ENCODE results near the gene ARID5A.

ARID5A gene

GRCh38 chr2:96549466-96549785 lies 12.9 kb downstream of the ARID5A start:
- no peak for TF ChIP-seq L3MBTL2 (conservative IDR thresholded peaks at IDR 0.05)
- TF ChIP-seq NFRKB (IDR thresholded peaks at IDR 0.05), result no peak
- no peak for TF ChIP-seq BHLHE40 (IDR thresholded peaks at IDR 0.05; ENCODE audit: borderline replicate concordance)
- no peak for TF ChIP-seq CTBP1 (IDR thresholded peaks at IDR 0.05; ENCODE audit: borderline replicate concordance)
- TF ChIP-seq HDGF (IDR thresholded peaks at IDR 0.05; ENCODE audit: borderline replicate concordance), result no peak
- no peak for TF ChIP-seq FOXK2 (IDR thresholded peaks at IDR 0.05)
- TF ChIP-seq SUZ12 (IDR thresholded peaks at IDR 0.05), result no peak
- no peak for TF ChIP-seq ARNT (IDR thresholded peaks at IDR 0.05)
- no peak for TF ChIP-seq ELF4 (IDR thresholded peaks at IDR 0.05)
- no peak for TF ChIP-seq TARDBP (IDR thresholded peaks at IDR 0.05)
- TF ChIP-seq LEF1 (IDR thresholded peaks at IDR 0.05; ENCODE audit: borderline replicate concordance), result no peak
- no peak for TF ChIP-seq ZNF384 (IDR thresholded peaks at IDR 0.05)
- no peak for TF ChIP-seq SP1 (IDR thresholded peaks at IDR 0.05)
- TF ChIP-seq PKNOX1 (IDR thresholded peaks at IDR 0.05), result no peak
- TF ChIP-seq FOXA1 (IDR thresholded peaks at IDR 0.05), result no peak
- no peak for TF ChIP-seq FOXM1 (IDR thresholded peaks at IDR 0.05; ENCODE audit: borderline replicate concordance)
- POLR2A ChIA-PET, result interaction anchor here (1.3 kb wide), 1 partner anchor 11 kb away, joined by 3 read pairs; no protein-coding TSS in a partner anchor
- no peak for DNase-seq (ENCODE audit: extremely low spot score)
- CTCF ChIA-PET, result interaction anchor here (0.8 kb wide), 1 partner anchor 13 kb away, joined by 3 read pairs; no protein-coding TSS in a partner anchor

- ChIA-PET CTCF (interaction anchor here (0.8 kb wide), 1 partner anchor 14 kb away, joined by 3 read pairs; no protein-coding TSS in a partner anchor), POLR2A (interaction anchor here (1.3 kb wide), 1 partner anchor 12 kb away, joined by 3 read pairs; no protein-coding TSS in a partner anchor)
- DNase-seq (ENCODE audit: extremely low spot score), result peak; percentile 38
- TF ChIP-seq FOXK2 (IDR thresholded peaks at IDR 0.05), result no peak
- TF ChIP-seq HDGF (IDR thresholded peaks at IDR 0.05; ENCODE audit: borderline replicate concordance), result no peak
- TF ChIP-seq SUZ12 (IDR thresholded peaks at IDR 0.05), result no peak
These were observed 13.6 kb downstream of the ARID5A start for GRCh38 chr2:96549967-96550786.

GRCh38 chr2:96550787-96551604 lies 14.4 kb downstream of the ARID5A start:
- ChIA-PET CTCF (no interaction called here), POLR2A (no interaction called here)
- DNase-seq (ENCODE audit: extremely low spot score), result no peak
- TF ChIP-seq CTBP1 (IDR thresholded peaks at IDR 0.05; ENCODE audit: borderline replicate concordance) (no peak), BHLHE40 (IDR thresholded peaks at IDR 0.05; ENCODE audit: borderline replicate concordance) (no peak), SUZ12 (IDR thresholded peaks at IDR 0.05) (no peak), ARNT (IDR thresholded peaks at IDR 0.05) (no peak), ELF4 (IDR thresholded peaks at IDR 0.05) (no peak), FOXA1 (IDR thresholded peaks at IDR 0.05) (no peak), NFRKB (IDR thresholded peaks at IDR 0.05) (no peak)

DNA sequence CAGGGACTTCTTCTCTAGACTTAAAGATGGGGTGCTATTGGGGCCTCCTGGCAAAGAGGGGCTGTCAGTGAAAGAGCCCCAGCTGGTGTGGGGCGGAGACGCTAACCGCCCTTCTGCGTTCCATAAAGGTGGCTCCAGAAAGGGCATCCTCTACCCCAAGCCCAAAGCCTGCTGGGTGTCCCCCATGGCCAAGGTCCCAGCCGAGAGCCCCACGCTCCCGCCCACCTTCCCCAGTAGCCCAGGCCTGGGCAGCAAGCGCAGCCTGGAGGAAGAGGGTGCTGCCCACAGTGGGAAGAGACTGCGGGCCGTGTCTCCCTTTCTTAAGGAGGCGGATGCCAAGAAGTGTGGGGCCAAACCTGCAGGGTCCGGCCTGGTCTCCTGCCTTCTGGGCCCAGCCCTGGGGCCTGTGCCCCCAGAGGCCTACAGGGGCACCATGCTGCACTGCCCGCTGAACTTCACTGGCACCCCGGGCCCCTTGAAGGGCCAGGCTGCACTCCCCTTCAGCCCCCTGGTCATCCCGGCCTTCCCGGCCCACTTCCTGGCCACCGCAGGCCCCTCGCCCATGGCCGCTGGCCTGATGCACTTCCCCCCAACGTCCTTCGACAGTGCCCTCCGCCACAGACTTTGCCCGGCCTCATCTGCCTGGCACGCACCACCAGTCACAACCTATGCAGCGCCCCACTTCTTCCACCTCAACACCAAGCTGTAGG lies 15.2 kb downstream of the ARID5A start:
- CTCF ChIA-PET, result no interaction called here
- DNase-seq (ENCODE audit: extremely low spot score), result no peak
- POLR2A ChIA-PET, result no interaction called here
- TF ChIP-seq TARDBP (IDR thresholded peaks at IDR 0.05), result no peak
- no peak for TF ChIP-seq FOXM1 (IDR thresholded peaks at IDR 0.05; ENCODE audit: borderline replicate concordance)

DNA sequence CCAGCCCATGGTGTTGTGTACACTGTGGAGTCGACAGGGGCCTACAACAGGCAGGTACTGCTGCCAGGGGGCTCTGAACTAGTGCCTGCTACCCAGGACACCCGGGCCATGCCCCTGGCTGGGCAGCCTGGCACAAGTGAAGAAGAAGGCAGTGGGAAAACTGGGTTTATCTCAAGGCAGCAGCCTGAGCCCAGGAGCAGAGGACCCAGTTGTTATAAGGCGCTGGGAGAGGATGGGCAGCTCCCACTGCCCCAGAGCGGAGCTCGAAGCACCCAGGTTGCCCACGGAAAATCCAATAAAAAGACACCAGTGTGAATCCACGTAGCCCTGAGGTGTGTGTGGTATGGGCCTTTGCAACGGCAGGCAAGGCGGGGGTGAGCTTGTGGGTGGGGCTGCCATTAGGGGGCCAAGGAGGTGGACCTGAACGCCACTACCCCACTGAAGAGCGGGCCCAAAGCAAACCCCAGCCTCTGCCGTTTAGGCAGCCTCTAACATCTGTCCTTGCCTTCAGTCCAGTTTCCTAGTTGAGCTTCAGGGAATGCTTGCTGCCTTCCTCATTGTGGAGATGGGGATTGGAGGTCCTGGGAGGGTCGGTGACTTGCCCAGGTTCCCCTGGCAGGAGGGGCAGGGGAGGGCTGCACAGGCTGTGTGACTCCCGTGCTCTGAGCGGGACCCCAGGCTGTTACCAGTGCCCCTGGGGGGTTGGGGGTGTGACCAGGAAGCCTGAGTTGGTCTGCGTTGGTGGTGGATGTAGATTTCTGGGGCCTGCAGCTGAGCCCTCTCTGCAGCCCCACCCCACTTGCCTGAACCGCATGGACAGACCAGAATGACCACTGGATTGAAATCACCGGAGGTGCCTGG lies 16.0 kb downstream of the ARID5A start:
- TF ChIP-seq HDGF (IDR thresholded peaks at IDR 0.05; ENCODE audit: borderline replicate concordance) (no peak), L3MBTL2 (conservative IDR thresholded peaks at IDR 0.05) (no peak), BHLHE40 (IDR thresholded peaks at IDR 0.05; ENCODE audit: borderline replicate concordance) (no peak), FOXK2 (IDR thresholded peaks at IDR 0.05) (no peak), SP1 (IDR thresholded peaks at IDR 0.05) (no peak), ELF4 (IDR thresholded peaks at IDR 0.05) (no peak), PKNOX1 (IDR thresholded peaks at IDR 0.05) (no peak), FOXM1 (IDR thresholded peaks at IDR 0.05; ENCODE audit: borderline replicate concordance) (no peak), CTBP1 (IDR thresholded peaks at IDR 0.05; ENCODE audit: borderline replicate concordance) (no peak), LEF1 (IDR thresholded peaks at IDR 0.05; ENCODE audit: borderline replicate concordance) (no peak)
- POLR2A ChIA-PET, result interaction anchor here (0.9 kb wide), 1 partner anchor 19 kb away, joined by 3 read pairs; no protein-coding TSS in a partner anchor
- CTCF ChIA-PET, result no interaction called here
- no peak for DNase-seq (ENCODE audit: extremely low spot score)

Measured in HEK293T (cell line).